ENCODE measurements around the gene TNC.

GRCh38 chr9:114990901-114991300 is 127.1 kb downstream of the TNC start:
- TF ChIP-seq EZH2phosphoT487 (IDR thresholded peaks at IDR 0.05; ENCODE audit: insufficient read depth, low read depth), result no peak
- no peak for TF ChIP-seq EZH2 (IDR thresholded peaks at IDR 0.05; ENCODE audit: insufficient read depth, poor library complexity, severe bottlenecking)

All from GM23248 (cell line).